Right ventricle myocardium inferior (tissue), 1 donor: Measurements from ENCODE around the gene LRRN4. TPM values are rescaled to one million over a fixed set of nuclear protein-coding genes. Genes with fewer than 3 reads are reported as not detected.
"Not testable (repeated sequence)": the region's sequence is repeated elsewhere in the genome, so short reads cannot be mapped to it uniquely, and the experiment has no call there.

Experiments
- ATAC-seq: fragments of 200-7000 bp; cut with Tn5 transposase; one replicate; pipeline ENCODE4 v1.9.1; 2020; ENCODE audit warnings: mild to moderate bottlenecking, moderate library complexity
- DNase-seq: peaks from one replicate; pipeline ENCODE4 v3.0.0; 2021; ENCODE audit errors: missing footprints
- intact Hi-C: fragments of 100-400 bp; cut with DNase I; formaldehyde crosslinking; loops from one replicate; pipeline ENCODE4 v1.11.0; 2022
- total RNA-seq: library from RNA; stranded (reverse); fragmentation: NEBNext Ultra II Directional; extraction: Animal tissue kit (Norgen Biotek cat#: 25700); gene quantifications from one replicate; pipeline ENCODE4 v1.2.1, GENCODE V29; 2021
- donor health status: DM: no; HTN: yes; CAD: no; lungs with severe emphysema.

Gene LRRN4
- total RNA-seq, 1 donor from 2014 or later: 0.46 TPM

DNA sequence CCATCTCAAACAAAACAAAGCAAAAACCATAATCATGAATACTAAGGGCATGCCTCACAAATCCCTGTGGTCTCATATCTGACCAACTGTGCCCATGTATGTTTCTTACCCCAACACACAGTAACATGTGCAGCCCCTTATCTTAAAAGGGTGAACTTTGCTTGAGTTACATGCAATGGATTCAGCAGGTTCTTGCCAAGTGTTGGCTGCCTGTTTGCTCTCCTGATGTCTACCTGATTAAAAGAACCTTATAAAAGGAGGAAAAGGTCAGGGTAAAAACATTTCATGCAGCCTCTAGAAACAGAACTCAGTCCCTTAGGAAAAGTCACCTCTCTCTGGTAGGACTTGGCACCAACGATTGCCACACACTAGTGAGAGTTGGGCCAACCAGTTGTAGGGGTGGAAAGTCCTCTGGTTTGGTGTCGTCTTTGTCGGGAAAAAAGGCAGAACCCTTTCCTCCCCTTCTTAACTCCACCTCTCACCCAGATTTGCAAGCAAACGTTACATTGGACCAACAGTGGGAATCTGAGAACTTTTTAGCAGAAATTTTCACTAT lies 14.0 kb upstream of the LRRN4 start:
- ATAC-seq: no peak
- intact Hi-C loops: no loop called here

DNA sequence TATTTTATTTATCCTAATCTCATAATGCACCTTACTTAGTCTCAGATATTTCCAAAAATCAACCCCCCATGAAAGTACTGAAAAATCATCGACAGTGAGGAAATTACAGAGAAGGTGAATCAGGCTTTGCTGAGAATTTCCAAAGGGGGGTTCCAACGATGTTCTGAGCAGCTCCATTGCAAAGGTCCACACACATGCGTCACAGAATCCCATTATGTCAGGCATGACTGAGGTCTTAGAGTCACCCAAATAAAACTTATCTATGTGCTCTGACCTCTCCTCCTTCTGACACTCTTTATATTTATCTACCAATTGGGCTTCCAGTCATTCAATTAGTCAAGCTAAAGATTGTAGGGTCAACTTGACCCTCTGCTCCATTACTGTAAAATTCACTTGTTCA lies 12.7 kb upstream of the LRRN4 start:
- no peak for DNase-seq
- no peak for ATAC-seq
- intact Hi-C loops: no loop called here

More for the DNA sequence above, 14.0 kb upstream of the LRRN4 start:
- DNase-seq: no peak

DNA sequence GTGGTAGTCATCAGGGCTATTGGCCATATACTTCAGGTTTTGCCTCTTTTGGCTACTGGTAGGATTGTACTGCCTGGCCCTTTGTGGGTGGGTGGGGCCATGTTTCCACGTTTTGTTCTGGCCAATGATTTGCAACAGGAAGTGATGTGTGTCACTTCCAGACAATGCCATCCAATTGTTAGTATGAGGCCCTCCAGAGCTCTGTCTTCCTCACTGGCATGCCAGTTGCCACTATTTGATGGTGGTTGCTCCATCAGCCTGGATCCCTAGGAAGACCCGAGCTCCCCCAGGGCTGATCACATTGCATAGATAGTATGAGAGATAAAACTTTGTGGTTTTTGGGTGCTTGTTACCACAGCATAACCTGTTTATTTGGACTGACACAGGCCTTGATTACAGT lies 7.7 kb upstream of the LRRN4 start:
- ATAC-seq (no peak), DNase-seq (no peak)
- intact Hi-C loops: no loop called here

DNA sequence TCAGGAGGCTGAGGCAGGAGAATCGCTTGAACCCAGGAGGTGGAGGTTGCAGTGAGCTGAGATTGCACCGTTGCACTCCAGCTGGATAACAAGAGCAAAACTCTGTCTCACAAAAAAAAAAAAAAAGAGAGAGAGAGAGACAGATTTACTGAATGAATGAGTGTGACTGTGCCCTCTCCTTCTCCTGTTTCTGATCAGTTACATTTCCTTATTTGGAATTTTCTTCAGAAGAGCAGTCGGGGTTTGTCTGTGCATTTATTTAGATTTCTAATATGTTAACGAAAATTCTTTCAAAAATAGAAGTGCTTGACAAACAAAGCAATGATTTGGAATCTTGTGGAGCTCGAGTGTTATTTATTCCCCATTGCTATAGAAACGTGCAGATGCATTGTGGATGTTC lies 6.4 kb upstream of the LRRN4 start:
- no peak for ATAC-seq

DNA sequence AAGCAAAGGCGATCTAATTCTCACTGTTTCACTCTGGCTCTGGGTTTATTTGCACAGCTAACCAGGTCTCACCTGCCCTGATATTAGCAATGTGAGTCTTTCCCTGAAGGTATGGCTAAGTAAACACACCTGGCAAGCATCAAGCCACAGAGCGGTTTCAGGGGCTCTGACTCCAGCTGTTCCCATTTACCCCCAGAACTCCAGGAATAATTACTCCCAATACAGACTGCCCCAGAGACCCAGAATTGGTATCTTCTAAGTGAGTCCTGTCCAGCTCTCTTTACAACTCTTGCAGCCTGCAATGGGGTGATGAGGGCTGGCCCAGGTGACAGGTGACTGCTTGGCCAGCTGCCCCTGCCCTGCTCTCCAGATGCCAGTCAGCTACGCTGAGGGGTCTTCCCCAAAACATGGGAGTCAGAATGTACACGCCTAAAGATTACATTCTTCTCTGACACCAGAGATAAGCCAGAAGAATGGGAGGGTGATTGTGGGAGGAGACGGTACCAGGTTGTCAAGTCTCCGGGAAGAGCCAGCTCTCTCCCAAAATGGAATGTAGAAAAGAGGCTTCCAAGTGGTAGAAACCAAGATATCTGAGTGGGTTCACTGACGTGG lies 4.9 kb upstream of the LRRN4 start:
- DNase-seq (no peak), ATAC-seq (no peak)
- intact Hi-C loops: no loop called here

More for the DNA sequence above, 6.4 kb upstream of the LRRN4 start:
- intact Hi-C loops: no loop called here
- no peak for DNase-seq

DNA sequence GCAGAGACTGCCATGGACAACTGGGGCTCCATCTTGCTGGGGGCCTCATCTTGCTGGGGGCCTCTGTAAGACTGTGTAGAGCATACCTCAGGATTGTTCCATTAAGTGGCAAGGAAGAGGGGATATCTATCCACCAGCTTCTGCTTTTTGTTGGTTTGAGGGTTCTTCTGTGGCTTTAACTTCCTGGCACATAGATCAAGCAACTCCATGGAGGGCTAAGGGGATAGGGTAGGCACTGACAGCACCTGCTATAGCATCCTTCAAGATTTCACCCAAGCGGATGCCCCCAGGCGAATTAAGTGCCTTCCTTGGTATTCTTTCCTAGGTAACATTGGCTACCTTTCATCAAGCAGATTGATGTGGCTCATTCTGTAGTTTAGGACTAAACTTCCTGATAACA lies 3.8 kb upstream of the LRRN4 start:
- DNase-seq (no peak), ATAC-seq (no peak)
- intact Hi-C loops: no loop called here

DNA sequence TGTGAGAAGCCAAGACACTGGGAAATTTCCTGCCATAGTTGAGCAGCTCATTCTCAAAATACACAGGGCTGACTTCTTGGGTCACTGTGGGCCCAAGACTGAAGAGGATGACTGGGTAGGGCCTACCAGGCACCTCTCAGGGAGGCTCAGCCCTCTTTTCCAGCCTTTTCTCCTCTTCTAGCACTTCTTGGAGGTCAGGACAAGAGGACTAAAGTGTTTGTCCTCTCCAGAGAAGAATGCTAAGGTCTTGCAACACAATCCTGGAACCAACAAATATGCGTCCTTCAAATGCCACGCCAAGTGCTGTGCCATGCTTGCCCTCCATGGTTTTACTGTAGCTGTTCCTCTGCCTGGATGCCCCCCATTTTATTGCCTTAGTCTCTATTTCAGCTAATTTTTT lies 3.3 kb upstream of the LRRN4 start:
- ATAC-seq: no peak
- no peak for DNase-seq
- intact Hi-C loops: no loop called here

DNA sequence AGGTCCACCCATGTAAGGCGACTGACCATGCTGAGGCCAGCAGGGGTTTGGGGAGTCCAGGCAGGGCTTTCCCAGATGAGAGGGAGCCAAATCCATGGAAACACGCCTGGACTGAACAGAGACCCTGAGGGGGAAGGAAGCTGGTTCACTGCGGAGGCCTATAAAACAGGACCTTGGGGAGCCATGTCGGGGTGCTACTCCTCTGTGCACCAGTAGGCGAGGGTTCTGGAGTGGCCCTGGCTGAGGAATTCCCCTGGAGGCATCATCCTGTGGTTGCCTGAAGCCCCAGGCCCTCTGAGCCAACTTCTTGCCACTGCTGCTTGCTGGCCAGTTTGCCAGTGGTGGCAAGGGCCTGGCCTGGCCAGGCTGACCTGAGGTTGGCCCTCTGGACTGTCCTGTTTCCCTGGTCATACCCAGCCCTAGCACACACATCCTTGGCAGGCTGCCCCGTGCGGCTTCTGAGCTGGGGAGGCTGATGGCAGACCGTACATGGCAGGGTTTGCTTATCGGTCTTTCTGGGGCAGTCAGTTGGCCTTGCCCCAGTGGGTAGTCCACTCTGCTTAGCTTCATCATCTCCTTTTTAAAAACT lies 2.2 kb upstream of the LRRN4 start:
- DNase-seq: no peak

DNA sequence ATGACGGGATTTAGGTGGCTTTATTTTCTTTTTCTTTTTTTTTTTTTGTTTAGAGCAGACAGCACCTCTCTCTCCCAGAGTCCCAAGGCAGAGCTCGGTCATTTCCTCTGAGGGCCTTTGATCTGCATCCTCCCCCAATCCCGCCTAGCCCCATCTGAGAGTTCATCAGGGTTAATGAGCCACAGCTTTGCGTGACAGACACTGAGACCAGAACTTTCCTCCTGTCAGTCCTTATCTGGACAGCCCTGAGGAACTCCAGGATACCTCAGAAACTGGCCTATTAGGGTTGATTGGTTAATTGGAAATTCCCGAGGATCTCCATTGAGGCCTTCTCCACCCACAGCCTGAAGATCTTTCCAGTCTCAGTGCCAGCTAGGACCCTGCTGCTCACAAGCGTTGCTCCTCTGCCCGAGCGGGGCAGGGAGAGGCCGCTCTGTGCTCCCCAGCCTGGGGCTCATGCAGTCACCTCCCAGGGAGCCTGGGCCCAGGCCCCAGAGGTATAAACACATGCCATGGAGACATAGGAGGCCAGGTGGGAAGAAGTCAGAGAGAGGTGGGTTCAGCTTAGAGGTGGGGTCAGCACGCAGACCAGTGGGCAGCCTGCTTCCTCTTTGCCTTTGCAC lies 1.4 kb upstream of the LRRN4 start:
- ATAC-seq (no peak), DNase-seq (no peak)
- intact Hi-C loops: no loop called here

More for the DNA sequence above, 2.2 kb upstream of the LRRN4 start:
- no peak for ATAC-seq
- intact Hi-C loops: no loop called here

DNA sequence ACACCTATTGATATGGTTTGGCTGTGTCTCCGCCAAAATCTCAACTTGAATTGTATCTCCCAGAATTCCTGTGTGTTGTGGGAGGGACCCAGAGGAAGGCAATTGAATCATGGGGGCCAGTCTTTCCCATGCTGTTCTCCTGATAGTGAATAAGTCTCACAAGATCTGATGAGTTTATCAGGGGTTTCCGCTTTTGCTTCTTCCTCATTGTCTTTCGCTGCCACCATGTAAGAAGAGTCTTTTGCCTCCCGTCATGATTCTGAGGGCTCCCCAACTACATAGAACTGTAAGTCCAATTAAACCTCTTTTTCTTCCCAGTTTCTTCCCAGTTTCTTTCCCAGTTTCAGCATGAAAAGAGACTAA lies 810 bp upstream of the LRRN4 start:
- ATAC-seq: not testable (repeated sequence)

DNA sequence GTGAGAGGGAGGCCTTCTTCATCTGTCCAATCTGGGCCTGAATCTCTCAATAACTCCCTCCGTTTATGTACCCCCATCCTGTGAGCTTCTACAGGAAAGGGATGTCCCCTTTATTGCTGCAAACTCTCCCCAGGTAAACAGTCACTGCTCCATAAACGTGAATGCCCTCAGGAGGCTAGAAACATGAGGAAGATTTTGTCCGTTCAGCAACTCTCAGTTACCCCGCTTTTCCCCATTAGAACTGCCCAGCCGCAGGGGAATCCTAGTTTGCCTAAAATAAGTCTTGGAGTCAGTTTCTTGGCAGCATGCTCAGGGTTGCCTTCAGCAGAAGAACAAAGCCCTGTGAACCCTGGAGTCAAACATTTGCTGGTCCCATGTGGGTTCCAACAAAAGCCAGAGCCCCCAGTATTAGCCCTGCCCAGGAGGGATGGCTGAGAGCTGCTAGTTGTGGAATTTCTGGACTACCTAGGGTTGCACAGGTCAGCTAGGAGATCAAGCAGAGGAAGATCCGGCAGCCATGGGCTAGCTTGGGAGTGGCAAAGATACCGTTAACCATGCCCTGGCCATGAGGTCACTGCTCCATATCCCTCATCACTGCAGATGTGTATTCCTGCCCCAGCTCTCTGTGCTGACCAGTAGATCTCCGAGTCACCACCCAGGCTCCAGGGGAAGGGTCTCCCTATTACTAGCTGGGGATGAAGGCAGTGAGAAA lies 640 bp downstream of the LRRN4 start:
- no peak for DNase-seq
- ATAC-seq: no peak
- intact Hi-C loops: no loop called here

More for the DNA sequence above, 810 bp upstream of the LRRN4 start:
- intact Hi-C loops, DNase-seq: not testable (repeated sequence)

DNA sequence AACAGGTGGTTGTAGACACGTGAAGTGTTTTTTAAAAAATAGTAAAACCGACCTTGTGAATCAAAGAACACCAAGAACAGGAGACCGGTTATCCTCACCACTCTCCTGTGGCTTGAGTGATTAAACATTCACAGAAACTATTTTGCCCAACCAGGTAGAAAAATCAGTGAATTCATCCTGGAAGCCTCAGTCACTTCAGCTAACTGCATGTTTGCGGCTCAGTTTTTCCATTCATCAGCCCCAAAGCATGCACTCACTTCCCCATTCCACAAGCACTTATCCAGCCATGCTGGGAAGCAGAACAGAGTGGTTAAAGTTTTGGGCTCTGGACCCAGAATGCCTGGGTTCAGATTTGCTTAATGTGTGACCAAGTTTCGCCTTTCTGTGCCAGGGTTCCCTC lies 2.4 kb downstream of the LRRN4 start:
- intact Hi-C loops: no loop called here
- ATAC-seq (no peak), DNase-seq (no peak)

DNA sequence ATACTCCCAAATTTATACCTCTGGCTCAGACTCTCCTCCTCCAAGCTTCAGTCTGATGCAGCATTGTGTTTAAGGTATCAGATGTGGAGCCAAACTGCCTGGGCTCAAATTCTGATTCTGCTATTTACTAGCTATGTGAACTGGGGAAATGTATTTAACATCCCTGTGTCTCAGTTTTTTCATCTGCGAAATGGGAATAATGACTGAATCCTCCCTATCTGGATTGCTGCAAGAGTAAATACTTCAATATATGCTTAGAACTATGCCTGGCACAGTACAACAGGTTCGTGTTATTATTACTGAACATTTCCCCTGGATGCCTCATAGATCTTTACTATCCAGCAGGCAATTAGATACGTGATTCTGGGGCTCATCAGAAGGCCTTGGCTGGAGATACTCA lies 5.5 kb downstream of the LRRN4 start:
- no peak for DNase-seq
- intact Hi-C loops: no loop called here
- no peak for ATAC-seq

DNA sequence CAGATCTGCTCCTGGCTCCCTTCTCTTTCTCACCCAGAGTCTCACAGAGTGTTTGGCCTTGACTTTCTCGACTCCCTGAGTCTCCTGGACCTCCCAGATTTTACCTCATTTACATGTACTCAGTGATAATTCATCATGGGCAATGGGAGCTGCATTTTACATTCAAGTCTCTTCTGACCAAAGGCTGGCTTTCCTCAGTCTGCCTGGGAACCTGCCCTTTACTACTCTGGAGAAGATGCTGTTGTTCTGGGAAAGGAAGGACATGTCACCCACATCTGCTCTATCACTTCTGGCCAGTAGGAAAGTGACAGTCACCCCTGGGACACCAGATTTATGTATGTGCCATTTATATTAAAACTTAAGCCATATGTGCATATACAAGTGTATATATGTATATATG lies 7.4 kb downstream of the LRRN4 start:
- ATAC-seq (no peak), DNase-seq (no peak)
- intact Hi-C loops: no loop called here

DNA sequence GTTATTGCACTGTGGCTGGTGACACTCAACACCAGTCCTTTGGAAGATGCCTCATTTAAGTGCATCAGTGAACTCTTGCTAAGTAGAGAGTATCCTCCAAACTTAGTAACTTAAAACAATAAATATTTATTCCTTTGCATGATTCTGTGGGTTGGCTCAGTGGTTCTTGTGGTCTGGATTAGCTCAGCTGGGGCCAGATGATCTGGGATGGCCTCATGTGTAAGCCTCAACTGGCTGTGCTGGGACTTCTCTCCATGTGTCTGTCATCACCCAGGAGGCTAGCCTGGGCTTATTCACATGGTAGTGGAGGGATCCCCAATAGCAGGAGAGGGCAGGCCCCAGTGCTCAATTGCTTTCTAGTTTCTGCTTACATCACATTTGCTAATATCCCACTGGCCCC lies 8.3 kb downstream of the LRRN4 start:
- ATAC-seq (no peak), DNase-seq (no peak)
- intact Hi-C loops: no loop called here

DNA sequence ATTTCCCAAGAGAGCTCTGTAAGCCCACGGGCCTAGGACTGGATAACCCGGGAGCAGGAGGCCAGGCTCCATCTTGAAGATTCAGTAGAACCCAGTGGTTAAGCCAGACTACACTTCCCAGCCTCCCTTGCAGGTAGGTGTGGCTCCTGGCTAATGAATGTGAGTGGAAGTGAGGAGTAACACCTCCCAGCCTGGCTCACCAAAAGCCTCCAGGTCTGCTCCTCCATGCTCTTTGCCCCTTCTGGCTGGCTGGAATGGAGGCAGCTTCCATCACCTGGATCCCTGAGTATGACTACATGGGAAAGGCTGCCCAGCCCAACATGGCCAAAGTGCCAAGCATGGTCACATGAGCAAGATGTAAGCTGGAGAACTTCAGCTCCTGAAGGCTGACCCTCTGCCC lies 9.7 kb downstream of the LRRN4 start:
- intact Hi-C loops: no loop called here
- DNase-seq: no peak
- no peak for ATAC-seq

DNA sequence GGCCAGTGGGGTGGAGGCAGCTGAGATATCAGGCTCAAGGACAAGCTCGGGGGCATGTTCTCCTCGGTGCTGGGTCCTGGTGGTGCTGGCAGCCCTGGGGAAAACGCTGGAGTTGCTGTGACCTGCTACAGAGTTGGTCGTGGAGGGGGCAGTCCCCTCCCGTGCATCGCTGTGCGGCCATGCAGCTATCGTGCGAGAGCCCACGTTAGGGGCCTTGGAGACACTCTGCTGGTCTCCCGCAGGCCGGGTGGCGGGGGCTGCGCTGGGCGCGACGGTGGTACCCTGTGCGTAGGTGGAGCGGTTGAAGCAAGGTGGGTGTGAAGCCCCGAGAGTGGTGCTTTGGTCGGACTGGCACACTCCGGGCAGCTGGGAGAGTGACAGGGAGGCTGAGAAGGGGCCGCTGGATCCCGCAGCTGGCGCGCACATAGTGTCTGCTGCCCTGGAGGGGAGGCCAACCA lies 12.0 kb downstream of the LRRN4 start:
- intact Hi-C loops: no loop called here
- ATAC-seq: no peak
- DNase-seq: no peak

DNA sequence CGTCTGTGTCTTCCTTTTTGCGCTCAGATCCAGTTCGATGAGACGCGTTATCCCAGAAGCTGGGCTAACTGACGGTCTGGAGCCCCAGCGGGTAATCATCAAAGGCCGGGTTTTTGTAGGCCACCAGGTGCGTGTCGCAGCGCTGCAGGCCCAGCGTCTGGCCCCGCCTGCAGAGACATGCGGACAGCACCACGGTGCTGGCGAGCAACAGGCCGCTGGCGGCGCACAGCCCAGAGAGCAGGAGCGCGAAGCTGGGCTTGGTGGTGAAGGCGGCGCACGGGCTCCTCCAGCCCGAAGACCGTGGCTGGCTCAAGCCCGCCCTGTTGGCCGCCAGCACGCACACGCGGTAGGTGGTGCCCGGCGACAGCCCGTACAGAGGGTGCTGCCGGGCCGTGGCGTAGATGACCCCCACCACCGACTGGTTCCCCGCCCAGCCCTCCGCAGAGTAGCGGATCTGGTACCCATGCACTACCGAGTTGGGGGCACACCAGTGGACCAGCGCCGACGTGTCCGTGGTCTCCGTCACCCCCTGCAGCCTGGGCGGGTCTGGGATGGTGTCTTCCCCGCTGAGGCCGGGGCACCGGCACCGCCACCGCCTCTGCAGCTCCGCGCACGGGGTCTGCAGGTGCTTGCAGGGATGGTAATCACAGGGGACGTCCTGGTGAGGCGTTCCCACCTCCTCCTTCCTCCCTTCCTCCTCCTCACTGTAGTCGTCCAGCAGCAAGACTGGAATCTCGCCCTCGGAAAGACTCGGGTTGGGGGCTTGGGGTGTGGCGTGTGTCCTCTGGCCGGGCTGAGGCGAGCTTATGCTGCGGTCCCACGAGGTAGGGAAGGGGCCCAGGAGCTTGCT lies 12.7 kb downstream of the LRRN4 start:
- peak; percentile 48 for DNase-seq
- intact Hi-C loops: no loop called here
- no peak for ATAC-seq

DNA sequence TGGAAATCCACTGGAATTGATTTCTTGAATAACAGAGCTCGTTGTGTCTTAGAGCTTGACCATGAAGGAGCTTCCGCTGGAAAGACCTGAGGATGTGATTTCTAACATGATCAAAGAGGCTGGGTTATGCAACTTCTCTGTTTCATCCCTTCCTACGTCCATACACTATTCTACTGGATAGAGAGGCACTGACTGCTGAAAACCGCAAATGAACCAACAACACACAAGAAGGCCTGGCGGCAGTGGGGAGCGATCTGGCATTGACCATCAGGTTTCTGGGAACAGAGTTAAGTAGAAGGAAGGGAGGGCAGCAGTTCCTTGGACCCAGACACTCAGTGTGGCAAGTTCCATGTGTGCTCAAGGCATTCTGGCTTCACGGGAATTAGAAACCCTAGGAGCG lies 13.3 kb downstream of the LRRN4 start:
- DNase-seq: no peak
- ATAC-seq: no peak
- intact Hi-C loops: no loop called here
